ENCODE results near the gene RLF.

- TF ChIP-seq, protein P1, sequence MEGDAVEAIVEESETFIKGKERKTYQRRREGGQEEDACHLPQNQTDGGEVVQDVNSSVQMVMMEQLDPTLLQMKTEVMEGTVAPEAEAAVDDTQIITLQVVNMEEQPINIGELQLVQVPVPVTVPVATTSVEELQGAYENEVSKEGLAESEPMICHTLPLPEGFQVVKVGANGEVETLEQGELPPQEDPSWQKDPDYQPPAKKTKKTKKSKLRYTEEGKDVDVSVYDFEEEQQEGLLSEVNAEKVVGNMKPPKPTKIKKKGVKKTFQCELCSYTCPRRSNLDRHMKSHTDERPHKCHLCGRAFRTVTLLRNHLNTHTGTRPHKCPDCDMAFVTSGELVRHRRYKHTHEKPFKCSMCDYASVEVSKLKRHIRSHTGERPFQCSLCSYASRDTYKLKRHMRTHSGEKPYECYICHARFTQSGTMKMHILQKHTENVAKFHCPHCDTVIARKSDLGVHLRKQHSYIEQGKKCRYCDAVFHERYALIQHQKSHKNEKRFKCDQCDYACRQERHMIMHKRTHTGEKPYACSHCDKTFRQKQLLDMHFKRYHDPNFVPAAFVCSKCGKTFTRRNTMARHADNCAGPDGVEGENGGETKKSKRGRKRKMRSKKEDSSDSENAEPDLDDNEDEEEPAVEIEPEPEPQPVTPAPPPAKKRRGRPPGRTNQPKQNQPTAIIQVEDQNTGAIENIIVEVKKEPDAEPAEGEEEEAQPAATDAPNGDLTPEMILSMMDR (IDR thresholded peaks at IDR 0.05), result no peak
- TF ChIP-seq EP300 (IDR thresholded peaks at IDR 0.05), result no peak
Observed at GRCh38 chr1:40274331-40274730, 113.1 kb downstream of the RLF start.
